Lung (tissue), 12 donors: ENCODE measurements around the gene LMBR1L. TPM values are rescaled to one million over a fixed set of nuclear protein-coding genes. Genes with fewer than 3 reads are reported as not detected.

Experiments used
- ATAC-seq: fragments of 200-7000 bp; cut with Tn5 transposase; one replicate; pipeline ENCODE4 v1.9.1; 2020; ENCODE audit warnings: moderate number of reproducible peaks; ENCODE audit not compliant: insufficient read depth, low FRiP score
- DNase-seq, 3 donors: peaks; one replicate each; pipeline ENCODE4 v3.0.0-alpha.2; 2013 to 2017
- H3K27ac ChIP-seq, 2 donors: one replicate each; pipeline ENCODE4 v1.5.1; 2013; ENCODE audit warnings: mild to moderate bottlenecking in 2 of 2, moderate library complexity in 2 of 2, control low read depth in 1 of 2, inconsistent platforms in 1 of 2, low read depth in 1 of 2, low read length in 1 of 2
- H3K27me3 ChIP-seq, 3 donors: one replicate each; pipeline ENCODE4 v1.5.1; 2013; ENCODE audit warnings: low read length in 2 of 3; ENCODE audit not compliant: control insufficient read depth in 3 of 3, insufficient read depth in 3 of 3
- H3K36me3 ChIP-seq, 4 donors: one replicate each; pipeline ENCODE4 v1.5.1; 2013; ENCODE audit warnings: low read length in 4 of 4, mild to moderate bottlenecking in 1 of 4, moderate library complexity in 1 of 4; ENCODE audit not compliant: control insufficient read depth in 4 of 4, insufficient read depth in 4 of 4
- H3K4me1 ChIP-seq, 5 donors: one replicate each; pipeline ENCODE4 v1.5.1; 2013; ENCODE audit warnings: low read length in 5 of 5, mild to moderate bottlenecking in 2 of 5, moderate library complexity in 1 of 5; ENCODE audit not compliant: control insufficient read depth in 5 of 5, insufficient read depth in 5 of 5
- H3K4me3 ChIP-seq: one replicate; pipeline ENCODE4 v1.5.1; 2013; ENCODE audit warnings: mild to moderate bottlenecking, control low read depth, moderate library complexity
- H3K9ac ChIP-seq, 2 donors: one replicate each; pipeline ENCODE4 v1.5.1; 2013; ENCODE audit warnings: low read length in 2 of 2, control low read depth in 1 of 2; ENCODE audit not compliant: insufficient read depth in 1 of 2
- H3K9me3 ChIP-seq, 4 donors: one replicate each; pipeline ENCODE4 v1.5.1; 2013; ENCODE audit warnings: low read length in 3 of 4, mild to moderate bottlenecking in 1 of 4, moderate library complexity in 1 of 4; ENCODE audit not compliant: control insufficient read depth in 4 of 4, insufficient read depth in 3 of 4
- CTCF ChIP-seq: IDR thresholded peaks from 2 replicates; pipeline ENCODE4 v1.5.1; 2012; ENCODE audit warnings: mild to moderate bottlenecking; ENCODE audit errors: control extremely low read depth, extremely low read depth
- WGBS, 2 donors: extraction: QIAGEN DNeasy Blood & Tissue Kit; methylation state at CpG; one replicate each; pipeline ENCODE4 v1.1.7; 2013; 5-methylcytosine and 5-hydroxymethylcytosine counted together
- polyA plus RNA-seq, 2 donors: library from polyadenylated mRNA; stranded (reverse); fragments of 200-250 nt; gene quantifications; one replicate each; pipeline ENCODE4 v1.2.1, GENCODE V29; 2013
- total RNA-seq, 2 donors: library from RNA; depleted of rRNA in 1 of 2; stranded (reverse); fragments of >200 nt in 1 of 2; gene quantifications; one replicate each; pipeline ENCODE4 v1.2.1, GENCODE V29; 2014 to 2021
- donor health status: control.
- donor health status: control.
- donor health status: Bipolar disorder and iron deficiency.
- donor health status: healthy.
- donor health status: DM: yes; HTN: yes; CAD: no.

LMBR1L gene
- total and polyA plus RNA-seq, 4 donors = 34.8 to 70.1 (median 38.7) TPM

- WGBS, 2 donors = 95 to 98% methylated on average over 3 of the region's 3 CpGs
- no peak for DNase-seq
- no peak for TF ChIP-seq CTCF
- H3K27ac ChIP-seq = no peak overlapping the region
- no peaks in the 10 kb centered on the region for H3K36me3 ChIP-seq
- H3K4me3 ChIP-seq = no peak overlapping the region
- H3K9ac ChIP-seq = no peak overlapping the region
- H3K9me3 ChIP-seq = no peaks in the 10 kb centered on the region
- H3K4me1 ChIP-seq = peaks cover 0 to 6% (median 0%) of the 10 kb centered on the region in 5 donors
- H3K27me3 ChIP-seq = peaks cover 0 to 19% (median 15%) of the 10 kb centered on the region in 3 donors
- ATAC-seq = no peak
Observed at GRCh38 chr12:49084438-49084837, 26.2 kb downstream of the LMBR1L start.

- 76 to 91% methylated on average over 1 of the region's 1 CpG for WGBS, 2 donors
- no peaks in the 10 kb centered on the region for H3K4me1 ChIP-seq
- no peak for TF ChIP-seq CTCF
- no peaks in the 10 kb centered on the region for H3K9me3 ChIP-seq
- ATAC-seq = no peak
- no peak overlapping the region for H3K27ac ChIP-seq
- H3K4me3 ChIP-seq = no peak overlapping the region
- H3K36me3 ChIP-seq = no peaks in the 10 kb centered on the region
- H3K9ac ChIP-seq = no peak overlapping the region
- no peak for DNase-seq
- no peaks in the 10 kb centered on the region for H3K27me3 ChIP-seq
Observed at GRCh38 chr12:49079793-49080192, 30.9 kb downstream of the LMBR1L start.

GRCh38 chr12:49070971-49071370, 39.7 kb downstream of the LMBR1L start:
- Histone ChIP-seq H3K27ac (no peak overlapping the region), H3K4me3 (no peak overlapping the region), H3K9me3 (no peaks in the 10 kb centered on the region), H3K36me3 (no peaks in the 10 kb centered on the region), H3K9ac (no peak overlapping the region), H3K27me3 (no peaks in the 10 kb centered on the region), H3K4me1 (peaks cover 0 to 15% (median 3%) of the 10 kb centered on the region in 5 donors)
- TF ChIP-seq CTCF = no peak
- ATAC-seq (no peak), DNase-seq (no peak)
- 94 to 96% methylated on average over 11 of the region's 11 CpGs for WGBS, 2 donors
